Brain pericyte (primary cell): ENCODE results near the gene FAM221B.

ENCODE experiments used
- DNase-seq: peaks from one replicate; pipeline ENCODE4 v3.0.0-alpha.2; 2012; ENCODE audit warnings: low read depth, low spot score

FAM221B gene

GRCh38 chr9:35828716-35829083 lies at the start of gene FAM221B:
FAM221B (minus strand) TSS chr9:35828732; CDS start chr9:35826161, 2,571 bp downstream.
- DNase-seq, result no peak

DNA sequence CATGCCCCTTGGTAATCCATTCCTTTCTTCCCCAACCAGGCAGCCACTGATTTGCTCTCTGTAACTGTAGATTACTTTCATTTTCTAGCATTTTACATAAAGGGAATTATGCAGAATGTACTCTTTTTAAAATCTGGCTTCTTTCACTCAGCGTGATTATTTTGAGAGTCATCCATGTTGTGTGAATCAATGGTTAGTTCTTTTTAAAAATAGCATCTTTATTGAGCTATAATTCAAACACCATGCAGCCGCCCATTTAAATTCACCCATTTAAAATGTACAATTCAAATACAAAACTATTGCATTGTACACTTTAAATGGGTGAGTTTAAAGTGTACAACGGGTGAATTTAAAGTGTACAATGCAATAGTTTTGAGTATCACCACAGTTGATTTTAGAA lies 44.0 kb upstream of the FAM221B start:
- DNase-seq, result no peak

- DNase-seq, result no peak
Observed at GRCh38 chr9:35871545-35871944, 43.0 kb upstream of the FAM221B start.

DNA sequence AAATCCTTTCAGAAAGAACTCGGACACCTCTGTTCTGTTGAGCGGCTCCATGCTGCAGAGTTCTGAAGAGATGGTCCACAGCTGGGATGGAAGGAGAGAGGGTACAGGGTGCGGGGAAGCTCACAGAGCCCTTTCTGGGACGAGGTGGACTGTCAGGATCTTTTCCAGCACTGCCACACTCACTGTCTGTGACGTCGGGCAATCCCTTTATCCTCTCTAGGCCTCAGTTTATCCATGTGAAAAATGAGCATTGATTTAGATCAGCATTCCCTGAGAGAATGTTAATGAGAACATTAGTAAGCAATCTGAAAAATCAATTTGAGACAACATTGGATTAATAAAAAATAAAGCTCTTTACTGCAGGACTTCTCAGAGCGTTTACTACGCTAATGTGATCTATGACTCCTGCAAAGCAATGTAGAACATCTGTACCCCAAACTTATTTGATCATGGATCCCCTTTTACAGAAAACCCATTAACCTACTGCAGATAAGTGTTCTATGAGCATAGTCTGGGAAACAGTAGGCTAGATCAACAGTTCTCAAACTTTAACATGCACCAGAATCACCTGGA lies 41.9 kb upstream of the FAM221B start, which contains the start of gene OR13J1:
Gene OR13J1, minus strand, starts transcription at position 51 of the 573 bp plus-strand sequence. Its CDS starts 0 bp downstream, at position 51.
- DNase-seq, result no peak

- DNase-seq, result no peak
Observed at GRCh38 chr9:35869621-35870216, 41.2 kb upstream of the FAM221B start.

DNA sequence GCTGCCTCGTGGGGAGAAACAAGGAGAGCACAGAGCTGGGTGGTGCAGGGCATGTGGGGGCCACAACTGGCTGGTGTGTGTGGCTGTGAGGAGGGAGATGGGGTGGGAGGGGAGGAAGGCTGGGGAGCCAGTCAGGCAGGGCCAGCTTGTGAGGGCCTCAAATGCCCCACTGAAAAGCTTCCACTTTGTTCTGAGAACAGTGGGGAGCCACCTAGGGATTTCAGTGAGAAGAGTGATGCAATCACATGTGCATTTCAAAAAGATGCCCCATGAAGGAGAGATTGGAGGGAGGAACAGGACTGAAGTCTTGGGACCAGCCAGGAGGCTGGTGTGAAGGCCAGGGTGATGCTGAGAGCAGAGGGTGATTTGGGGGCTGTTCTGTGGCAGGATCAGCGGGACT lies 40.4 kb upstream of the FAM221B start:
- no peak for DNase-seq

DNA sequence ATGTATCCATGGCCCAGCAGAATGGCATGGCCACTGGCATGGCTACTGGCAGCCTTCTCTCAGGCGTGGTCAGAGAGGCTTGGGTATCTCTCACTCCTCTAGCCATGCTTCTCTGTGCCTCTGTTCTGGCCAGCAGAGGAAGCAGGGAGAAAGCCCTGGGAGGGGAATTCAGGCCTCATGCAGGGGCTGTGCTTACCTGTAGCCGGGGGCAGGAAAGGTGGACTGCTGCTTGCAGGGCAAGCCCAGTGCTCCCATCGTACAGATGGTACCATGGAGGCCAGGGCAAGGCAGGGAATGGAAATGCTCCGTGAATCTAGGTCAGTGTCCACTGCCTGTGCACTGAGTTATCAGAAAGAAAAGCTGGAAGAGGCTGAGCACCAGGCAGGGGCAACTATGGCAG lies 39.0 kb upstream of the FAM221B start:
- no peak for DNase-seq

GRCh38 chr9:35864695-35865255 lies 36.2 kb upstream of the FAM221B start:
- no peak for DNase-seq

DNA sequence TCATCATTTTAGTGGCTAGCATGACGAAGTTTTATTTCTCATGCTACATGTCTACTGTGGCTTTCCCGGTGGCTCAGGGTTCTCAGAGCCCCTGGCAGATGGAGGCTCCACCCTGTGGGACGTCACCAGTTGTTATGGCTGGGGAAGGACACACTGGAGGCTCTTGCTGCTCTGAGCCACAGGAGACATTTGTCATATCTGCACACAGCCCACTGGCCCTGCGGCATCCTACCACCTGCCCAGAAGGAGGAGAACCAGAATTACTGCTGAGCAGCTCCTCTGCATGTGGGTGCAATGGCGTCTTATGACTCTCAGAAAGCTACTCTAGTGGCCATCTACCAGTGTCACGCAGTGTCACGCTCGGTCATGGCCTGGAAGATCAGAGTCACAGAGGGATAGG lies 35.1 kb upstream of the FAM221B start:
- no peak for DNase-seq

DNA sequence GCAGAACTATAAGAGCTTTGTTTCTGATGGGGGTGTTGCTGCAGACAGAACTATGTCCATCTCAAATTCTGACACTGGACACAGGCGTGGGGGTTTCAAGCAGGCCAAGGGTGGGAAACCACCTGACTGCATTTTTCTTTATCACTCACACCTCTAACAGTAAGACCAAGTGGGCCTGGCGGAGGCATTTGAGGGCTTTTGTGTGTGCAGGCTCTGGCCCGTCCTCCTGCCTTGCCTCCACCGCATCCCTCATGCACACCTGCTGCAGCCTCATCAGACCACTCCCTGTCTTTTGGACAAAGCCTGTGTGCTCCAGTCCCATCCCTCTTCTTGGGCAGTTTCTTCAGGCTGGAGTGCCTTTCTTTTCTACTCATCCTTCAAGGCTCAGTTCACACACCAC lies 33.8 kb upstream of the FAM221B start:
- DNase-seq, result no peak

GRCh38 chr9:35861161-35861897 lies 32.8 kb upstream of the FAM221B start:
- DNase-seq, result no peak

- DNase-seq, result no peak
Observed at GRCh38 chr9:35859990-35860339, 31.4 kb upstream of the FAM221B start.

GRCh38 chr9:35859310-35859989 lies 30.9 kb upstream of the FAM221B start:
- DNase-seq, result no peak

- no peak for DNase-seq
Observed at GRCh38 chr9:35858458-35858857, 29.9 kb upstream of the FAM221B start.

DNA sequence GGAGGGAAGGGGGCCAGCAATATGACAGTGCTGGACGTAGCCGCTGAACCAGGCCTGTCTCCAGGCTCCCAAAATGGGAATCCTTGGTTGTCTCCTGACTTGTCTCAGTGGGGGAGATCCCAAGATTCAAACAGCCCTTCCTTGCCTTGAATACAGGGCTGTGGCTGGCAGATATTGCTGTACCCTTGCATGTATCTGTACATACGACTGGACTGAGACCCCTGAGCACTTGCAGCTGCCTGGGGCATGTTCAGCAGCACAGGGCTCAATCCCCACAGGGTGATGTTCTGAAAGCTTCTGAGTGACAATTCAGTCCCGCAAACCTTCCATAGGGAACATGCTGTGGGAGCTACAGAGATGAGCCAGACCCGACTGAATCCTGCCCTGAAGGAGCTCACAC lies 28.4 kb upstream of the FAM221B start:
- no peak for DNase-seq

DNA sequence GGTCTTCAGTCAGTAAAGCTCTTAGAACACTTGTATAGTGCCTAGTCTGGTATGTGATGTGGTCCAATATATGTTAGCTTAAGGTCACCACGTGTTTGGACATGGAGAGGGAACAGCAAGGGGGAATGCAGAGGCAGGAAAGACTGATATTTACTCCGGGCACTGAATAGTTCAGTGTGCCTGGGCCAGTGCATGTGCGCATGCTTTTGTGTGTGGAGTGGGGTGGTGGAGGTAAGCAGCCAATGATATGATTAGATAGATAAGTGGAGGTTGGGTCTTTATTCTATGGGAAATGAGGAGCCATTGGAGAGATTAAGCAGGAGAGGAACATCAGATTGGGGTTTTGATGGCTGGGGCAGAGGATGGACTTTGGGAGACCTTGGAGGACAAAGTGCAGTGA lies 27.7 kb upstream of the FAM221B start:
- no peak for DNase-seq

GRCh38 chr9:35854091-35854762 lies 25.7 kb upstream of the FAM221B start:
- DNase-seq, result no peak

DNA sequence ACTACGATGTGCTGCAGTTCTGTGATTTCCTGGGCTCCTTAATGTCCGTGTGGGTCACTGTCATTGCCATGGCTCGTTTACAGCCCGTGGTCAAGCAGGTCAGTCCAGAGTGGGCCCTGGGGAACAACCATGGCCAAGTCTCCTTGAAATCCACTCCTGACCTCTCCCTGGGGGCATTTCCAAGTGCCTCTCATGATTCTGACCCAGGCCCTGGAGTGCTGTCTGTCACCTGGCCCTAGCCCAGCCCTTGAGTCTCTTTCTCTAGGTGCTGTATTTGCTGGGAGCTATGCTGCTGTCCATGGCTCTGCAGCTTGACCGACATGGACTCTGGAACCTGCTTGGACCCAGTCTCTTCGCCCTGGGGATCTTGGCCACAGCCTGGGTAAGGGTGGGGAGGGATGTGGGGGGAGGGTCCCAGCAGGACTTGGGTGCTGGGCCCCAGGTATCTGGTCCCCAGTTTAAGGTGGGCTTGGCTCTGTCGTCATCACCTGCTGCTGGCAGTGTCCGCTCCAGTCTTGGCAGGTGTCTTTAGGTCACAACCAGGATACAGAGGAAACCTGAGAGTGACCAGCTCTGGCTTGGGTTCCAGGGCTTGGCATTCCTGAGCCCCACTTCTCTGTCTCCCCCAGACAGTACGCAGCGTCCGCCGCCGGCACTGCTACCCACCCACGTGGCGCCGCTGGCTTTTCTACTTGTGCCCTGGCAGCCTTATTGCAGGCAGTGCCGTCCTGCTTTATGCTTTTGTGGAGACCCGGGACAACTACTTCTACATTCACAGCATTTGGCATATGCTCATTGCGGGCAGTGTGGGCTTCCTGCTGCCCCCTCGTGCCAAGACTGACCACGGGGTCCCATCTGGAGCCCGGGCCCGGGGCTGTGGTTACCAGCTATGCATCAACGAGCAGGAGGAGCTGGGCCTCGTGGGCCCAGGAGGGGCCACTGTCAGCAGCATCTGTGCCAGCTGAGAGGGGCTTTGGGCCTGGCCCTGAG lies 24.6 kb upstream of the FAM221B start:
- no peak for DNase-seq

DNA sequence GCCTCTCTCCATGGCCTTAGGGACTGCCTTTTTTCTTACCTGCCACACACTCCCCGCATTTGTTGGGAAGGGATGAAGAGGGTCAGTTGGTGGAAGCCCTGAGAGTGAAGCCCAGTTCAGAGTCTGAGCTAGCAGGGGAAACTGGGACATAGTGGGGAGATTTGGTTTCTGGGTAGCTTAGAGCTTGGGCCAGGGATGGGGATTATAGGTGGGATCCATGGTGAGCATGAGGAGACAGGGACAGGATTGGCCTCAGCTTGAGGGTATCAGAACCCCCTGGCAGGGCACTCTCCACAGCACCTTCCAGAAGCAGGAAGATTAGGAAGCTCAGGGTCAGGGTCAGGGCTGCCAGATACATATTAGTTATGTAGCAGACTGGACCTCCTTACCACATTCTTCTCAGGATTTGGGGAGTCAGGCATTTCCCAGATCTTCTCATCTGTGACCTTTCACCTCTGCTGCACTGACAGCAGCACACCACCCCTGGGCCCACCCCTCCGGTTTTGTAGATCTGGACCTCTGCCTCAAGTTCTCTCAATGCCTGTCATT lies 23.8 kb upstream of the FAM221B start:
- DNase-seq, result no peak
